HEK293 (cell line): Measurements from ENCODE around the gene NBPF3.

ENCODE experiments used
- KLF10 ChIP-seq: fragments of 450-650 bp; IDR thresholded peaks from 2 replicates; pipeline ENCODE4 v1.5.1; 2018; ENCODE audit warnings: missing biosample characterization, mild to moderate bottlenecking, missing genetic modification characterization
- KLF16 ChIP-seq: fragments of 450-650 bp; formaldehyde crosslinking; IDR thresholded peaks from 2 replicates; pipeline ENCODE4 v1.5.1; 2017; ENCODE audit warnings: missing biosample characterization, missing genetic modification characterization
- MZF1 ChIP-seq: fragments of 450-650 bp; formaldehyde crosslinking; IDR thresholded peaks from 2 replicates; pipeline ENCODE4 v1.5.1; 2017; ENCODE audit warnings: missing biosample characterization, missing genetic modification characterization, borderline replicate concordance
- PRDM10 ChIP-seq: fragments of 450-650 bp; formaldehyde crosslinking; IDR thresholded peaks from 2 replicates; pipeline ENCODE4 v1.5.1; 2016; ENCODE audit warnings: missing biosample characterization, missing genetic modification characterization
- SCRT1 ChIP-seq: fragments of 450-650 bp; formaldehyde crosslinking; IDR thresholded peaks from 2 replicates; pipeline ENCODE4 v1.5.1; 2016; ENCODE audit warnings: missing biosample characterization, missing genetic modification characterization, borderline replicate concordance
- TRIM28 ChIP-seq: IDR thresholded peaks from 2 replicates; pipeline ENCODE4 v1.6.1; 2011; ENCODE audit warnings: low read length, control low read depth, borderline replicate concordance
- TSHZ1 ChIP-seq: fragments of 450-650 bp; formaldehyde crosslinking; IDR thresholded peaks from 2 replicates; pipeline ENCODE4 v1.5.1; 2016; ENCODE audit warnings: missing biosample characterization, missing genetic modification characterization, borderline replicate concordance
- ZBTB20 ChIP-seq: fragments of 450-650 bp; formaldehyde crosslinking; IDR thresholded peaks from 2 replicates; pipeline ENCODE4 v1.5.1; 2016; ENCODE audit warnings: missing biosample characterization, missing genetic modification characterization
- ZNF2 ChIP-seq: fragments of 450-650 bp; formaldehyde crosslinking; IDR thresholded peaks from 2 replicates; pipeline ENCODE4 v1.5.1; 2016; ENCODE audit warnings: missing biosample characterization, missing genetic modification characterization
- ZNF280C ChIP-seq: fragments of 450-650 bp; formaldehyde crosslinking; IDR thresholded peaks from 2 replicates; pipeline ENCODE4 v1.5.1; 2016; ENCODE audit warnings: missing biosample characterization, missing genetic modification characterization
- ZNF311 ChIP-seq: fragments of 450-650 bp; formaldehyde crosslinking; IDR thresholded peaks from 2 replicates; pipeline ENCODE4 v1.5.1; 2017; ENCODE audit warnings: missing biosample characterization, missing genetic modification characterization, borderline replicate concordance
- ZNF426 ChIP-seq: fragments of 450-650 bp; formaldehyde crosslinking; IDR thresholded peaks from 2 replicates; pipeline ENCODE4 v1.5.1; 2017; ENCODE audit warnings: missing biosample characterization, missing genetic modification characterization, mild to moderate bottlenecking, inconsistent platforms, moderate library complexity
- ZNF555 ChIP-seq: fragments of 450-650 bp; formaldehyde crosslinking; conservative IDR thresholded peaks from 2 replicates; pipeline ENCODE4 v1.5.1; 2017; ENCODE audit warnings: missing biosample characterization, mild to moderate bottlenecking, missing genetic modification characterization, inconsistent platforms
- ZSCAN30 ChIP-seq: fragments of 450-650 bp; IDR thresholded peaks from 2 replicates; pipeline ENCODE4 v1.5.1; 2018; ENCODE audit warnings: missing biosample characterization, mild to moderate bottlenecking, missing genetic modification characterization, moderate library complexity
- ZXDB ChIP-seq: fragments of 450-650 bp; formaldehyde crosslinking; IDR thresholded peaks from 2 replicates; pipeline ENCODE4 v1.5.1; 2016; ENCODE audit warnings: missing biosample characterization, missing genetic modification characterization
- TF ChIP-seq, protein P1 (sequence below): fragments of 450-650 bp; formaldehyde crosslinking; IDR thresholded peaks from 2 replicates; pipeline ENCODE4 v1.5.1; 2016; ENCODE audit warnings: missing biosample characterization, missing genetic modification characterization
- TF ChIP-seq, protein P2 (sequence below): fragments of 450-650 bp; formaldehyde crosslinking; IDR thresholded peaks from 2 replicates; pipeline ENCODE4 v1.5.1; 2016; ENCODE audit warnings: missing biosample characterization, missing genetic modification characterization
- TF ChIP-seq, protein P3 (sequence below): fragments of 450-650 bp; formaldehyde crosslinking; IDR thresholded peaks from 2 replicates; pipeline ENCODE4 v1.5.0; 2017; ENCODE audit warnings: missing biosample characterization, missing genetic modification characterization, borderline replicate concordance

NBPF3 gene

DNA sequence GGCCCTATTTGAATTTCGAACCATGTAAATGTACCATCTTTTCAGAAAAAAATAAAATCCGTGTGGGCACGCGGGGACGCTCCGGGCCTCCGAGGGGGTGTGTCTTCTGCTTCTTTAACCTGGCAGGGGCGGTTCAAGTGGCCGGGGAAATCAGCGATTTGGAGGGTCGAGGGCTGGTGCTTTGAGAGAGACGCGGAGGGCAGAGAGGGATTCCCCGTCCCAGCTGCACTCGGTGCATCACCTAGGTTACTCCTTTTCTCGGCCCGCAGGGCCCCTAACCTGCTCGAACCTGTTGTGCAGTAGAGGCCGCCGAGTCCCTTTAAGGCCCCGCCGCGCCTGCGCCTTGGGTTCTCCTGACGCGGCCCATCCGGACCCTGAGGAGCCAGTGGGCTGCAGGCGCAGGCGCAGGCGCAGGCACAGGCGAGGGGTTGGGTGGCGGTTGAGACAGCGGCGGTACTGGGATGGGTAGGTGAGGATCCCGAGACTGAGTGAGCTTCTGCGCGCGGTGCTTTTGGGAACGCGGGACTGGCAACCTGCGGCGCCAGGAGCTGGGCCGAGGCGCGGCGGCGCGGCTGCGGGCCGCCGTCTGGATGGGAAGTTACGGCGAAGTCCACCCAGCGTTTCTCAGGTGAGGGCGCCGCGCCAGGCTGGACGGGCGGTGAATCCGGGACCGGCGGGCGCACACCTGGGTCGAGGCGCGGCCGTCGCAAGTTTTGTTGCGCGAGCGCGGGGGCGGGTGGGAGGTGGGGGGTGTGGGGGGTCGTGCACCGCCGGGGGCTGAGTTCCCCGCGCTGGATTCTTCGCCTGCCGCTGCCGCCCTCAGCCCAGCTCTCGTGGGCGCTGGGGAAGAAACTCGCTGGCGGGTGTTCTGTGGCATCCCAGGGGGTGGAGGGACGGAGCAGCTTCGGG is at the start of gene NBPF3 (continued):
- no peak for TF ChIP-seq ZNF555
- 0 out of 2 replicates have a peak, but pooled peaks have one; percentile 54 for TF ChIP-seq TRIM28
- TF ChIP-seq ZNF2 (tag by site-specific recombination) = no peak
- TF ChIP-seq ZSCAN30 (tag by site-specific recombination) = no peak
- peak; percentile 89; the same call in 1 of the 2 replicates for TF ChIP-seq SCRT1 (tag by site-specific recombination)
- TF ChIP-seq ZBTB20 (tag by site-specific recombination) = peak; percentile 43; the same call in 1 of the 2 replicates
- TF ChIP-seq ZNF311 (tag by site-specific recombination) = no peak
- TF ChIP-seq, protein P1, sequence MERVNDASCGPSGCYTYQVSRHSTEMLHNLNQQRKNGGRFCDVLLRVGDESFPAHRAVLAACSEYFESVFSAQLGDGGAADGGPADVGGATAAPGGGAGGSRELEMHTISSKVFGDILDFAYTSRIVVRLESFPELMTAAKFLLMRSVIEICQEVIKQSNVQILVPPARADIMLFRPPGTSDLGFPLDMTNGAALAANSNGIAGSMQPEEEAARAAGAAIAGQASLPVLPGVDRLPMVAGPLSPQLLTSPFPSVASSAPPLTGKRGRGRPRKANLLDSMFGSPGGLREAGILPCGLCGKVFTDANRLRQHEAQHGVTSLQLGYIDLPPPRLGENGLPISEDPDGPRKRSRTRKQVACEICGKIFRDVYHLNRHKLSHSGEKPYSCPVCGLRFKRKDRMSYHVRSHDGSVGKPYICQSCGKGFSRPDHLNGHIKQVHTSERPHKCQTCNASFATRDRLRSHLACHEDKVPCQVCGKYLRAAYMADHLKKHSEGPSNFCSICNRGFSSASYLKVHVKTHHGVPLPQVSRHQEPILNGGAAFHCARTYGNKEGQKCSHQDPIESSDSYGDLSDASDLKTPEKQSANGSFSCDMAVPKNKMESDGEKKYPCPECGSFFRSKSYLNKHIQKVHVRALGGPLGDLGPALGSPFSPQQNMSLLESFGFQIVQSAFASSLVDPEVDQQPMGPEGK (tag by site-specific recombination) = peak; percentile 56; the same call in 1 of the 2 replicates
- TF ChIP-seq KLF16 (tag by site-specific recombination) = no peak
- peak; percentile 90 for TF ChIP-seq PRDM10
- TF ChIP-seq ZNF426 (tag by site-specific recombination) = no peak
- TF ChIP-seq, protein P2, sequence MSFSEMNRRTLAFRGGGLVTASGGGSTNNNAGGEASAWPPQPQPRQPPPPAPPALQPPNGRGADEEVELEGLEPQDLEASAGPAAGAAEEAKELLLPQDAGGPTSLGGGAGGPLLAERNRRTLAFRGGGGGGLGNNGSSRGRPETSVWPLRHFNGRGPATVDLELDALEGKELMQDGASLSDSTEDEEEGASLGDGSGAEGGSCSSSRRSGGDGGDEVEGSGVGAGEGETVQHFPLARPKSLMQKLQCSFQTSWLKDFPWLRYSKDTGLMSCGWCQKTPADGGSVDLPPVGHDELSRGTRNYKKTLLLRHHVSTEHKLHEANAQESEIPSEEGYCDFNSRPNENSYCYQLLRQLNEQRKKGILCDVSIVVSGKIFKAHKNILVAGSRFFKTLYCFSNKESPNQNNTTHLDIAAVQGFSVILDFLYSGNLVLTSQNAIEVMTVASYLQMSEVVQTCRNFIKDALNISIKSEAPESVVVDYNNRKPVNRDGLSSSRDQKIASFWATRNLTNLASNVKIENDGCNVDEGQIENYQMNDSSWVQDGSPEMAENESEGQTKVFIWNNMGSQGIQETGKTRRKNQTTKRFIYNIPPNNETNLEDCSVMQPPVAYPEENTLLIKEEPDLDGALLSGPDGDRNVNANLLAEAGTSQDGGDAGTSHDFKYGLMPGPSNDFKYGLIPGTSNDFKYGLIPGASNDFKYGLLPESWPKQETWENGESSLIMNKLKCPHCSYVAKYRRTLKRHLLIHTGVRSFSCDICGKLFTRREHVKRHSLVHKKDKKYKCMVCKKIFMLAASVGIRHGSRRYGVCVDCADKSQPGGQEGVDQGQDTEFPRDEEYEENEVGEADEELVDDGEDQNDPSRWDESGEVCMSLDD (tag by site-specific recombination) = no peak
- TF ChIP-seq ZNF280C (tag by site-specific recombination) = no peak
- no peak for TF ChIP-seq TSHZ1 (tag by site-specific recombination)
- TF ChIP-seq, protein P3, sequence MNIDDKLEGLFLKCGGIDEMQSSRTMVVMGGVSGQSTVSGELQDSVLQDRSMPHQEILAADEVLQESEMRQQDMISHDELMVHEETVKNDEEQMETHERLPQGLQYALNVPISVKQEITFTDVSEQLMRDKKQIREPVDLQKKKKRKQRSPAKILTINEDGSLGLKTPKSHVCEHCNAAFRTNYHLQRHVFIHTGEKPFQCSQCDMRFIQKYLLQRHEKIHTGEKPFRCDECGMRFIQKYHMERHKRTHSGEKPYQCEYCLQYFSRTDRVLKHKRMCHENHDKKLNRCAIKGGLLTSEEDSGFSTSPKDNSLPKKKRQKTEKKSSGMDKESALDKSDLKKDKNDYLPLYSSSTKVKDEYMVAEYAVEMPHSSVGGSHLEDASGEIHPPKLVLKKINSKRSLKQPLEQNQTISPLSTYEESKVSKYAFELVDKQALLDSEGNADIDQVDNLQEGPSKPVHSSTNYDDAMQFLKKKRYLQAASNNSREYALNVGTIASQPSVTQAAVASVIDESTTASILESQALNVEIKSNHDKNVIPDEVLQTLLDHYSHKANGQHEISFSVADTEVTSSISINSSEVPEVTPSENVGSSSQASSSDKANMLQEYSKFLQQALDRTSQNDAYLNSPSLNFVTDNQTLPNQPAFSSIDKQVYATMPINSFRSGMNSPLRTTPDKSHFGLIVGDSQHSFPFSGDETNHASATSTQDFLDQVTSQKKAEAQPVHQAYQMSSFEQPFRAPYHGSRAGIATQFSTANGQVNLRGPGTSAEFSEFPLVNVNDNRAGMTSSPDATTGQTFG (tag by site-specific recombination) = no peak
- 0 out of 2 replicates have a peak, but pooled peaks have one; percentile 34 for TF ChIP-seq MZF1 (tag by site-specific recombination)
- peak; percentile 73; the same call in 1 of the 2 replicates for TF ChIP-seq ZXDB (tag by site-specific recombination)
- TF ChIP-seq KLF10 (tag by site-specific recombination) = peak; percentile 92
